Measurements from ENCODE around the gene TLN1.

TLN1 gene

DNA sequence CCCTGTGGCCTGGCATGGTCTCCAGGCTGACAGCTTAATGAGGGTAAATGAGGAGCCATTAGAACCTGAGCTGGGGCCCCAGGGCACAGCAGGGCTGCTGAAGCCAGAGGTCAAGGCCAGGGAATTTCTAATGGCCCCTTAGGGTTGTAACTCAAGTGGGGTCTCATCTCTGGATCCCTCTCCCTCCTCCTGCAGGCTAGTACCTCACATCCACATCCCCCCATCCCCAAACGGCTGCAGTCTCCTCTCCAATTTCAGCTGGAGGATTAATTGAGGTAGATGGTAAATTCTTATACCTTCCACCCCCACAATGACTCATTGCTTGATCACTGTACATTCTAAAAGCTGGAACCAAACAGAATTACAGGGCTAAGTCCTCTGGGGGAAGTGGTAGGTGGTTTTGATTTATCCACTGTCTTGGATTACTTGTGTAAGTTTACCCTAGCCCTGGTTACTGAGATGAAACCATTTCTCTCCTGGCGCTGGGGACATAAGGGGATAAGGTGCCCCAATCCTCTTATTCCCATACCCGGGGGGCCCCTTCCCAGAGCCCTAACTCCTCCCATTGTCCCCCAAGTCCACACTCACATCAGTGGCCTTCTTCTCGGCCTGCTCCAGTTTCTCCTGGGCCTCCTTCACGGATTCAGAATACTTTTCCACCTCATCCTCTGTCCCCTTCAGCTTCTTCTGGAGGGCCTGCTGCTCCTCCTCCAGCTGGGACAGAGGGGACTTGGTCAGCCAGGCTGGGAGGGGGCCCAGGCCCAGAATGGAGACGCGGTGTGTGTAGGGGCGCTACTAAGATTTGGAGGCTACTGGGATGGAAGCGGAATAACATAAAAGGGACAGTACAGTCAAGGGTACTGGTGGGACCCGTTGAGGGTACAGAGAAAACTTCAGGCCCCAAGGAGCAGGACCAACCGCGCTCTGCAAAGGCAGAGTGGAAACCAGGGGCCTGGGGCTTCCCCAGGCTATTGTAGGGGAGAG lies 43.1 kb downstream of the TLN1 start:
- DNase-seq (ENCODE audit: low read depth in 2 of 3, low spot score in 1 of 3): no peak

GRCh38 chr9:35687972-35688557 lies 43.9 kb downstream of the TLN1 start:
- no peak for DNase-seq (ENCODE audit: low read depth in 2 of 3, low spot score in 1 of 3)

GRCh38 chr9:35687306-35687705 lies 44.7 kb downstream of the TLN1 start:
- no peak for DNase-seq (ENCODE audit: low read depth in 2 of 3, low spot score in 1 of 3)

GRCh38 chr9:35686222-35687203 lies 45.5 kb downstream of the TLN1 start:
- DNase-seq (ENCODE audit: low read depth in 2 of 3, low spot score in 1 of 3): no peak

GRCh38 chr9:35685506-35685905 lies 46.5 kb downstream of the TLN1 start:
- no peak for DNase-seq (ENCODE audit: low read depth in 2 of 3, low spot score in 1 of 3)

DNA sequence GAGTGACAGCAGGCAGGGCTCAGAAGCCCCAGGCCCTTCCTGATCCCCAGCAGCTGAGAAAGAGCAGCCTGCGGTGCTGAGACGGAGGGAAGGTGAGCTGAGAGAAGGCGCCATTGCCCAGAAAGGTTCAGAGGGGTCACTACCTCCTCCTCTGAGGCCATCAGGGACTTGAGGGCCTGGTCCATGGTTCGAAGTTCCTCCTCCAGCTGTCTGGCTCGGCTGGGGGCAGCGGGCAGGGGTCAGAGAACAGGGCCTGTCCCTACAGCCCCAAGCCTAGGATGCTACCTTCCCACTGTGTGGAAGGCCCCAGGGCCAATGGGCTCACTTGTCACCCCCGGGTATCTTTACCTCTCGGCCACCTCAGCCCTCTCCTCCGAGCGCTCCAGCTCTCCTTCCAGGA lies 47.1 kb downstream of the TLN1 start:
- DNase-seq (ENCODE audit: low read depth in 2 of 3, low spot score in 1 of 3): no peak

GRCh38 chr9:35683323-35683722 lies 48.7 kb downstream of the TLN1 start:
- no peak for DNase-seq (ENCODE audit: low read depth in 2 of 3, low spot score in 1 of 3)

- DNase-seq (ENCODE audit: low read depth in 2 of 3, low spot score in 1 of 3): no peak
Measured at GRCh38 chr9:35682520-35683315, 49.3 kb downstream of the TLN1 start.

GRCh38 chr9:35682051-35682450 lies 49.9 kb downstream of the TLN1 start:
- no peak for DNase-seq (ENCODE audit: low read depth in 2 of 3, low spot score in 1 of 3)

DNA sequence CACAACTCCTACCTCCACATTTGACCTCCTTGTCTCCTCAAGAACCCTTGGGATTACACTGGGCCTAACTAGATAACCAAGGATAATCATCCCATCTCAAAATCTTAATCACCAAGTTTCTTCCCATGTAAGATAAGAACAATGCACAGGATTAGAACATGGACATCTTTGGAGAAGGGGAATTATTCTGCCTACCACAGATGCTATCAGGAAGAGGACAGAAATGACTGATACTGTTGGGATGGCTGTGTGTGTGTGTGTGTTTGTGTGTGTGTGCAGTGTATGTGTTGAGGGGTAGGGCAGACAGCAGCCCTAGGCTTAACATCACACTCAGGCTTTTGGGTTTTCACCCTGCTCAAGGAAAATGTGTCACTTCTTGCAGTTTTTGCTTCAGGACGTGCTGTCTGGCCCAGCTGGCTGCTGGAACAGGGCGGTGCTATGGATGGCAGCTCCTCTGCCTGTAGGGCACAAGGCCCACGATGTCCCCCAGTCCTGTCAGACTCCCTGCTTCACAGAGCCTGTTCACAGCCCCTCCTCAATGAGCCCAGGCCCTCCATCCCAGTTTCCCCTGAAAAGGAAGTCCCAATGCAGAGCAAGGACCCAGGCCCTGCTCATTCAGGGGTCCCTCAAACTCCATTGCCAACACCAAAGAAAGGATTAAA lies 50.5 kb downstream of the TLN1 start:
- DNase-seq (ENCODE audit: low read depth in 2 of 3, low spot score in 1 of 3): no peak

DNA sequence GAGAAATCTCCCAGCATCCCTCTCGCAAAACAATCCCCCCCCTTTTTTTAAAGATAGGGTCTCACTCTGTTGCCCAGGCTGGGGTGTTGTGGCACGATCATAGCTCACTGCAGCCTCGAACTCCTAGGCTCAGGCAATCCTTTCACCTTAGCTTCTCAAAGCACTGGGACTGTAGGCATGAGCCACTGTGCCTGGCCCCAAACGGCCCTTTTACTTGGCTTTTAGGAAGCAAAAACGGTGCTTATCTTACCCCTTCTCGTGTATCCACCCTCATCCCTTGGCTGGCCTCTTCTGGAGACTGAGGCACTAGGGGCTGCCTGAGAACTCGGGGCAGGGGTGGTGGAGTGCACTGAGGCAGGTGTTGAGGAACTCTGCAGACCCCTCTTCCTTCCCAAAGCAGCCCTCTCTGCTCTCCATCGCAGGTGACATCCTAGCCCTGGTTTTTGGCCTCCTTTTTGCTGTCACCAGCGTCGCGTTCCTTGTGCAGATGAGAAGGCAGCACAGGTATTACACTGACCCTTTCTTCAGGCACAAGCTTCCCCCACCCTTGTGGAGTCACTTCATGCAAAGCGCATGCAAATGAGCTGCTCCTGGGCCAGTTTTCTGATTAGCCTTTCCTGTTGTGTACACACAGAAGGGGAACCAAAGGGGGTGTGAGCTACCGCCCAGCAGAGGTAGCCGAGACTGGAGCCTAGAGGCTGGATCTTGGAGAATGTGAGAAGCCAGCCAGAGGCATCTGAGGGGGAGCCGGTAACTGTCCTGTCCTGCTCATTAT lies 51.5 kb downstream of the TLN1 start:
- DNase-seq (ENCODE audit: low read depth in 2 of 3, low spot score in 1 of 3): no peak

- no peak for DNase-seq (ENCODE audit: low read depth in 2 of 3, low spot score in 1 of 3)
Measured at GRCh38 chr9:35679766-35680330, 52.1 kb downstream of the TLN1 start.

DNA sequence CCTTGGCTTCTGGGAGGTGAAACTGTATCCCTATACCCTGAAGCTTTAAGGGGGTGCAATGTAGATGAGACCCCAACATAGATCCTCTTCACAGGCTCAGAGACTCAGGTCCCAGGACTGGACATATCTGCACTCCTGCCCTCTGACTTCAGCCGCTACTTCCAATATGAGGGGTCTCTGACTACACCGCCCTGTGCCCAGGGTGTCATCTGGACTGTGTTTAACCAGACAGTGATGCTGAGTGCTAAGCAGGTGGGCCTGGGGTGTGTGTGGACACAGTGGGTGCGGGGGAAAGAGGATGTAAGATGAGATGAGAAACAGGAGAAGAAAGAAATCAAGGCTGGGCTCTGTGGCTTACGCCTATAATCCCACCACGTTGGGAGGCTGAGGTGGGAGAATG lies 52.9 kb downstream of the TLN1 start:
- no peak for DNase-seq (ENCODE audit: low read depth in 2 of 3, low spot score in 1 of 3)

DNA sequence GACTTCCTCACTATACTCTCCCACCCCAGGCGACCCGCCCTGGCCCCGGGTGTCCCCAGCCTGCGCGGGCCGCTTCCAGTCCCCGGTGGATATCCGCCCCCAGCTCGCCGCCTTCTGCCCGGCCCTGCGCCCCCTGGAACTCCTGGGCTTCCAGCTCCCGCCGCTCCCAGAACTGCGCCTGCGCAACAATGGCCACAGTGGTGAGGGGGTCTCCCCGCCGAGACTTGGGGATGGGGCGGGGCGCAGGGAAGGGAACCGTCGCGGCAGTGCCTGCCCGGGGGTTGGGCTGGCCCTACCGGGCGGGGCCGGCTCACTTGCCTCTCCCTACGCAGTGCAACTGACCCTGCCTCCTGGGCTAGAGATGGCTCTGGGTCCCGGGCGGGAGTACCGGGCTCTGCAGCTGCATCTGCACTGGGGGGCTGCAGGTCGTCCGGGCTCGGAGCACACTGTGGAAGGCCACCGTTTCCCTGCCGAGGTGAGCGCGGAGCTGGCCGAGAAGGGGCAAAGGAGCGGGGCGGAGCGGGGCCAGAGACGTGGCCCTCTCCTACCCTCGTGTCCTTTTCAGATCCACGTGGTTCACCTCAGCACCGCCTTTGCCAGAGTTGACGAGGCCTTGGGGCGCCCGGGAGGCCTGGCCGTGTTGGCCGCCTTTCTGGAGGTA lies 56.1 kb downstream of the TLN1 start:
- DNase-seq (ENCODE audit: low read depth in 2 of 3, low spot score in 1 of 3): no peak

DNA sequence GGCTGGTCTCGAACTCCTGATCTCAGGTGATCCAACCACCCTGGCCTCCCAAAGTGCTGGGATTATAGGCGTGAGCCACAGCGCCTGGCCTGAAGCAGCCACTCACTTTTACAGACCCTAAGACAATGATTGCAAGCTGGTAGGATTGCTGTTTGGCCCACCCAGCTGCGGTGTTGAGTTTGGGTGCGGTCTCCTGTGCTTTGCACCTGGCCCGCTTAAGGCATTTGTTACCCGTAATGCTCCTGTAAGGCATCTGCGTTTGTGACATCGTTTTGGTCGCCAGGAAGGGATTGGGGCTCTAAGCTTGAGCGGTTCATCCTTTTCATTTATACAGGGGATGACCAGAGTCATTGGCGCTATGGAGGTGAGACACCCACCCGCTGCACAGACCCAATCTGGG lies 56.8 kb downstream of the TLN1 start:
- DNase-seq (ENCODE audit: low read depth in 2 of 3, low spot score in 1 of 3): no peak

GRCh38 chr9:35674025-35674361 lies 58.0 kb downstream of the TLN1 start:
- no peak for DNase-seq (ENCODE audit: low read depth in 2 of 3, low spot score in 1 of 3)

GRCh38 chr9:35673132-35674024 lies 58.6 kb downstream of the TLN1 start, which contains the start of gene CA9:
TSS of gene CA9 (plus strand) at chr9:35673928. CDS start at chr9:35673960, 32 bp downstream.
- DNase-seq (ENCODE audit: low read depth in 2 of 3, low spot score in 1 of 3): no peak

Data from stimulated activated CD4-positive, alpha-beta T cell treated with anti-CD3 and anti-CD28 coated beads, Interleukin-12 subunit alpha, Interleukin-12 subunit beta, amount 100 ng/mL, for 48 hours (primary cell).